HG03280 (cell line): ENCODE results near the gene CAMP.
"Not testable (repeated sequence)": the region's sequence is repeated elsewhere in the genome, so short reads cannot be mapped to it uniquely, and the experiment has no call there.

Experiments
- ATAC-seq: cut with Tn5 transposase; IDR thresholded peaks from one replicate; pipeline ENCODE4 v1.9.1; 2021; ENCODE audit warnings: mild to moderate bottlenecking, moderate library complexity; ENCODE audit not compliant: unreplicated experiment

The CAMP gene

DNA sequence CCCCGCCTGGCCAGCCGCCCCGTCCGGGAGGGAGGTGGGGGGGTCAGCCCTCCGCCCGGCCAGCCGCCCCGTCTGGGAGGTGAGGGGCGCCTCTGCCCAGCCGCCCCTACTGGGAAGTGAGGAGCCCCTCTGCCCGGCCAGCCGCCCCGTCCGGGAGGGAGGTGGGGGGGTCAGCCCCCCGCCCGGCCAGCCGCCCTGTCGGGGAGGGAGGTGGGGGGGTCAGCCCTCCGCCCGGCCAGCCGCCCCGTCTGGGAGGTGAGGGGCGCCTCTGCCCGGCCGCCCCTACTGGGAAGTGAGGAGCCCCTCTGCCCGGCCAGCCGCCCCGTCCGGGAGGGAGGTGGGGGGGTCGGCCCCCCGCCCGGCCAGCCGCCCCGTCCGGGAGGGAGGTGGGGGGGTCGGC lies 11.5 kb upstream of the CAMP start:
- not testable (repeated sequence) for ATAC-seq

DNA sequence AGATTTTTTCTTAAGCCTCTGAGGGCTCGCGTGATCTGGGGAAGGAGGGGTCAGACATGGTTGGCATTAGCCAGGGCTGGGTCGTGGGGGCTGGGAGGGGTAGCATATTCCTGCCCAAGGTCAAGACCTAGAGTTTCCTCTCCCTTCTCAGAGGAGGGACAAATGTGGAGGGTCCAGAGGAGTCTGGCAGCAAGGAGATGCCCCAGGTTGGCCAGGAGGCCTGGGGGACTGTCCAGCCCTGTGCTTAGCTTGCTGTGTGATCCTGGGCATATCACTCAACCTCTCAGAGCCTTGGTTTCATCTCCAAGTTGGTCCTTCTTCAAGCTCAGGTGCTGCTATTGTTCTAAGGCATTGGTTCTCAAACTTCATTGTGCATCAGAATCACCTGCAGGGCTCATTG lies 9.1 kb upstream of the CAMP start:
- no peak for ATAC-seq

DNA sequence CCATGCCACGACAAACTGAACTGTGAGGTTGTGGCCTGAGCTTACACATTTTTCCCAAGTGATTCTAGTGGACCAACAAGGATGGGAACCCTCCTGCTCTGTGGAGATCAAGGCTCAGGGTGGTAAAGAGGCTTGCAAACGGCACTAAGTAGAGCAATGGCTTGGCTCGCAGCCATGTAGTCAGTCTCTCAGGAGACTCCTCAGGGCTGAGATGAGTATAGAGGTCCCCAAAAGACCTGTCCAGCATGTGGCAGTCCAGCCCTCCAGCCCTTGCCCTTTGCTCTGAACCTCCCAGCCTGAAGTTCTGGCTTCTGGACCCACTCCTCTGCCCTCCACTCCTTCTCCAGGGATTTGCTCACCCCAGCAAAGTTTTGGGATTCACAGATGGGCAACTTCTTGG lies 8.3 kb upstream of the CAMP start:
- no peak for ATAC-seq

DNA sequence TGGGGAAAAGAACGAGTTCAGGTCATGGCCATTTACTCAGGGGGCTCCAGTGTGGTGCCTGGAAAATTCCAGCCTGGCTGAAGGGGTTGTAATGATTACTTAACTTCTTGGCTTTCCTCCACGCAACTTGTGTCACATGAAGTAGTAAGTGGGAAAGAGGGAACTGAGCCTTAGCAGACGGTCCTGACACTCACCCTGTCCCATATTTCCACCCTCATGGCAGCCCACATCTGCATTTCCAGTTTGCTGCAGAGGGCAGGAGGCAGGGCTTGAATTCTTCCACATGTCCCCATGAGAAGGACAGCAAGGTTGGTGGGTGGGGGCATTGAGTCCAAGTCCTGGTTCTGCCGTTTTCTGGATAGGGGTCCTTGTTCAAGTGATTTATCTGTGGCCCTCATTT lies 7.8 kb upstream of the CAMP start:
- no peak for ATAC-seq

DNA sequence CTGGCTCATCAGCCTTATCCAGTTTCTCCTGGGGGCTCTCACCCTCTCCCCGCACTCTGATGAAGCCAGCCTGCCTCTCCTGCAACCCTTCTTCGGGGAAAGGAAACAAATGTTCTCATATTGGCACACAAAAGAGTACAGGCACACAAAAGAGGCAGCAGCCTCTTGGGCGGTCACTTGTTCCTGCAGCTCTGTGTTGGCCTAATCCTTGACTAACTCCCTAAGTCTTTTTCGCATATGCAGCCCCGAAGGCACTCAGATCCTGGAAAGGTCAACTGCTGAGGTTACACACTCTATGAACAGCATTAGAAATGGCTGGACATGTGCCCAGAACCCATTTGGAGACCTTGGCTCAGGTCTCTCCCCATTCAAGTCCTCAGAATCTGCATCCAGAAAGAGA lies 7.4 kb upstream of the CAMP start:
- ATAC-seq: no peak

DNA sequence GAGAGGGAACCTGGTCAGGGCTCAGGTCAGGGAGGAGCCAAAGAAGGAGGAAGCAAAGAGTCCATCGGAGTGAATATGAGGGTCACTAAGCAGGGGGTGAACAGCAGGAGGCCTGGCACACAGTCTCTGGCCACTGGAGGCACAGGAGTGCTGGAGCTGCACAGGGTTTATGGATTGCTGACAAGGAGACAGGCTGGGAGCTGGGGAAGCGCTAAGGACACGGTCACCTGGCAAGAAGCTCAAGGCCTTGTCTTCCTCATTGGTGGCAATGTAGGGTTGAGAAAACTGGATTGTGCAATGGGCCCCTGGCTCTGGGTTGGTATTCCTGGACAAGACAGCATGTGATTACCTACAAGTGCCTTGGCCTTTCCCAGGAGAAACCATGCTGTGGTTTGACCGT lies 5.8 kb upstream of the CAMP start:
- ATAC-seq: no peak

DNA sequence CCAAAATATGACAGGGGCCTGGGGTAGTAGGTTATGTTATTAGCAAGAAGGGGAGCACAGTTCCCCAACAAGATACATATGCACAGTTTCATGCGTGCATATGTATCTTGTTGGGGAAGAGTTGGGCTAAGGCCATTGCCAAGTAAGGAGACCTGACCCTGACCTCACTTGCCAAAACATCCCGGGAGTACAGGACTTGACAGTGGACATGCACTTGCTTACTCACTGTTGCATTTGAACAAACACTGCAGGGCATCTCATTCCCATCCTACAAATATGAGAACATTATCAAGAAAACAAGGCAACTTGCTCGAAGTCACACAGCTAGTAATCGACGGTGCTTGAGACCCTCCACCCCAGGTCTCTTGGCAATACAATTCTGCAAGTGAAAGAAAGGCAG lies 4.8 kb upstream of the CAMP start:
- no peak for ATAC-seq

DNA sequence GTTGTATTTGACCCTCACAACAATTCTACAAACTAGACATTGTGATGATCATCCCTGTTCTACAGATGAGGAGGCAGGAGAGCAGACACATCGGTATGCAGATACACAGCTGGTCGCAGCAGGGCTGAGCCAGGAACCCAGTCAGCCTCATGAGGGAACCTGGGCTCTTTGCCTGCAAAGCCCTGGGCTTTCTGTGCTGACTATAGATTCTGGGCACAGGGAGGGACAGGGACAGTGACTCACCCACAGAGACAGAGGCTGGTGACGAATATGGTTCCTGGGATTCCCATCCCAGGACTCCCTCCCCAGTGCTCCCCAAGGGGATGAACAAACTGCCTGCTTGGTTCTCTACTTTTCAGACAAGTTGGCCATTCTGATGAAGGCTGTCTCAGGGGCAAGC lies 3.8 kb upstream of the CAMP start:
- ATAC-seq: no peak

DNA sequence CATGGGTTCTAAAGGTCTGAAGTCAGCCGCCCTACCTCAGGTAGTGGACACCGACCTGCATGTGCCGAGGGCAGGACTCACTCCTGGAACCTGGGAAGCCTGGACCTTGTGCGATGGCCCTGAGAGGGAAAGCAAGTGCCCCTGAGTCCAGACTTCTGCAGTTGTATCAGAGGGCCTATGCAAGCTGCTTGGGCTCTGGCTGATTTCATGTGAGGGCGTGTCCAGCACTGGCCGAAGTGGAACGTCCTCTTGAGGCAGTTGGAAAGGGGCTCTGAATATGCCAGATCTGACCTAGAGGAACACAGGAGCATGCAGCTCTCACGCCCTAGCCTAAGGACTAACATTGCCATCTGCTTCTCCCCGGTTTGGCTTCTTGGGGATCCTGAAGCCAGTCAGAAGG lies 2.5 kb upstream of the CAMP start:
- no peak for ATAC-seq

DNA sequence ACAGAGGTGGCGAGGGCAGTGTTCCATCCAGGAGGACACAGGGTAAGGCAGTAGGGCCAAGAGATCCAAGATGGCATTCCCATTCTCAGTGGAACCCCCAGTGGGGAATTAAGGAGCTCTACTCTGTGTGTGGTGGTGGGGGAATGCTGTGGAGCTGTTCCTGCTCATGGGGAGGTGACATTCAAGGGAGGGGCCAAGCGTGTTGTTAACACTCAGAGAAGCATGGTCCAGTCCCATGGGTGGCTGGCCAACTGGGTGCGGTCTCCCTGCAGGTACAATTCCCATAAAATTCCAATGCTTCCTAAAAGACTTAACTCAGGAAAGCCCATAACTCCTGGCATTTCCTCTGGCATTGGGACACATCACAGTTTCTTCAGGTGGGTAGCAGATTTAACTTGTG lies 2.3 kb downstream of the CAMP start:
- no peak for ATAC-seq

DNA sequence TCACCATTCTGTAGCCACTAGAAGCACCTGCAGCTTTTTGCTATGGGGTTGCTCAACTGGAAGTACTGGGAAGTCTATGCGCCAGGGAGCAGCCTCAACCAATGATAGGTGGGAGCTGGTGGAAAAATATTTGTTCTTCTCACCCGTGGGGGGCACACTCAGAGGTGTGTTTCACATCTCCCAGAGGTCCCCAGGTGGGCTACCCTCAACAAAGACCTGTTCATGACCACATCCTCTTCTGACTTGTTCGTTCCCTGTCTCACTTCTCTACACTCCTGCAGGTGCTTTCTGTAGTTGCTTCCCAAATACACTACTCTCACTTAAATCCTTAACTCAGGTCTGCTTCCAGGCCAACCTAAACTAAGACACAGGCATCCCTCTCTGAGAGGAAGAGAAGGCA lies 3.6 kb downstream of the CAMP start:
- no peak for ATAC-seq

DNA sequence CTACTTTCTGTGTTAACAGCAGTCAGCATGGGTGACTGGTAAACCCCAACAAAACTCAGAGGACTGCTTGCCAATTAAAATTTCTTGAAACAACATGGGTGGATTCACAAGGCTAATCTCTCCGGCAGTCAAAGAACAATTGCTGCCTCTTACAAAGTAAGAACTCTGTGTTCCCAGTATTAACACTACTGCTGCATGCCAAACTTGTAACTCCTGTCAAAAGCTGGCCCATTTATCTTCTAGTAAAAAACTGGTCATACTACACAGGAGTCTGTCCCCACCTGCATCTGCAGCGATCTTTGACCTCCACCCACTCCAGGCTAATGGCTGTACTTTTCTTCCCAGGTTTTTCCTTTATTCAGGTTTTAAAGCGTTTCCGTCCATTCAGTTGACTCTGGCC lies 8.9 kb downstream of the CAMP start:
- no peak for ATAC-seq

DNA sequence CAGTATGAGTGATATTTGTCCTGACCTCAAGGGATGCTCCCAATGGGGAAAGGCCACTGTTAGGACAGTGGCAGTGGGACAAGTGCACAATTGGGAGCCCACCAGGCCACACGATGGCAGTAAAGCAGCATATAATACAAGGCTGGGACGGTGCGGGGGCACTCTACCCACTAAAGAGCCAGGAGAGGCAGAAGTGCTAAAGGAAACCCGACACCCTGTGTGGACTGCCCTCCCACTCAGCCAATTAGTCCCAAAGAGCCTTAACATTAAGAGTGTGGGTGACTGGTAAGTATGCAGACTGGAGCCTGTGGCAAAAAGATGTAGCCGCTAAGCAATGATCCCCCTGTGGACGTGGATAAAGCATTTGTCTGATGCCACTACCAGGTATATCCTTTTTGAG lies 9.4 kb downstream of the CAMP start:
- peak; percentile 60 for ATAC-seq

DNA sequence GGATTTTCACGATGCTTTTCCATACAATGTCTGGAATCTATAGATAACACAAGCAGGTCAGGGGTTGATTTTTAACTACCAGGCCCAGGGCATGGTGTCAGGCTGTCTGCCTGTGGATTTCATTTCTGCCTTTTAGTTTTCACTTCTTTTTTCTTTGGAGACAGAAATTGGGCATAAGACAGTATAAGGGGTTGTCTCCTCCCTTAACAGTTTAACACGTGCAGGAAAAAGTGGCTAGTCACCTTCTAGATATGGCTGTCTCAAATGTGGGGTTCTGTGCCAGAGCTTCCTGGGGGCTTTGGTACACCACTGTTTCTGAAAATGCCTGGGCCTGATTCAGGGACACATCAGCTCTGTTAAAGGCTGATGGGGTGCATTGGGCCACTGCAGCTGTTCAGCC lies 10.2 kb downstream of the CAMP start:
- no peak for ATAC-seq

DNA sequence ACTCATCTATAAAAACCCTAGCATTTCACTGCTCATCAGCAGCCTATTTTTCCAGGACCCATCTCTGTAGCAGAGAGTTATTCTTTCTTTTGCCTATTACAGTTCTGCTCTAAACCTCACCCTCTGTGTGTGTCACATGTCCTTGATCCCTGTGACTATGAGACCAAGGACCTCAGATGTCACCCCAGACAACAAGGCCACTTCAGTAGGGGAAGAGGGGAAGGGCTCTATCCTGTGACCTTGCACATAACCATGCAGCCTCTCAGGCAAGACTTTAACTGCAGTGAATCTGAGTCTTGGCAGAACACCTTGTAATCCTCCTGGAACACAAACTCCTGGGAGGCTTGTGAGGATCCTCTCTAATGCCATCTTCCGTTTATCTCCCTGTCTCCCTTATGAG lies 13.2 kb downstream of the CAMP start:
- no peak for ATAC-seq

DNA sequence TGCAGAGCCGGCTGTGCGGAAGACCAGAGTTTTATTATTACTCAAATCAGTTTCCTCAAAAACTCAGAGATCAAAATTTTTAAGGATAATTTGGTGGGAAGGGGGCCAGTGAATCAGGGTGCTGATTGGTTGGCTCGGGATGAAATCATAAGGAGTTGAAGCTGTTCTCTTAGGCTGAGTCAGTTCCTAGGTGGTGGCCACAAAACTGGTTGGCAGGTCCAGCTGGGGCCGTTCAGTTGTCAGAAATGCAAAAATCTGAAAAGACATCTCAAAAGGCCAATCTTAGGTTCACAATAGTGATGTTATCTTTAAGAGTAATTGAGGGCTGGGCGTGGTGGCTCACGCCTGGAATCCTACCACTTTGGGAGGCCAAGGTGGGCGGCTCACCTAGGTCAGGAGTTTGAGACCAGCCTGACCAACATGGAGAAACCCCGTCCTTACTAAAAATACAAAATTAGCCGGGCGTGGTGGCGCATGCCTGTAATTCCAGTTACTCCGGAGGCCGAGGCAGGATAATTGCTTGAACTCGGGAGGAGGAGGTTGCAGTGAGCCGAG lies 15.3 kb downstream of the CAMP start:
- ATAC-seq: no peak

DNA sequence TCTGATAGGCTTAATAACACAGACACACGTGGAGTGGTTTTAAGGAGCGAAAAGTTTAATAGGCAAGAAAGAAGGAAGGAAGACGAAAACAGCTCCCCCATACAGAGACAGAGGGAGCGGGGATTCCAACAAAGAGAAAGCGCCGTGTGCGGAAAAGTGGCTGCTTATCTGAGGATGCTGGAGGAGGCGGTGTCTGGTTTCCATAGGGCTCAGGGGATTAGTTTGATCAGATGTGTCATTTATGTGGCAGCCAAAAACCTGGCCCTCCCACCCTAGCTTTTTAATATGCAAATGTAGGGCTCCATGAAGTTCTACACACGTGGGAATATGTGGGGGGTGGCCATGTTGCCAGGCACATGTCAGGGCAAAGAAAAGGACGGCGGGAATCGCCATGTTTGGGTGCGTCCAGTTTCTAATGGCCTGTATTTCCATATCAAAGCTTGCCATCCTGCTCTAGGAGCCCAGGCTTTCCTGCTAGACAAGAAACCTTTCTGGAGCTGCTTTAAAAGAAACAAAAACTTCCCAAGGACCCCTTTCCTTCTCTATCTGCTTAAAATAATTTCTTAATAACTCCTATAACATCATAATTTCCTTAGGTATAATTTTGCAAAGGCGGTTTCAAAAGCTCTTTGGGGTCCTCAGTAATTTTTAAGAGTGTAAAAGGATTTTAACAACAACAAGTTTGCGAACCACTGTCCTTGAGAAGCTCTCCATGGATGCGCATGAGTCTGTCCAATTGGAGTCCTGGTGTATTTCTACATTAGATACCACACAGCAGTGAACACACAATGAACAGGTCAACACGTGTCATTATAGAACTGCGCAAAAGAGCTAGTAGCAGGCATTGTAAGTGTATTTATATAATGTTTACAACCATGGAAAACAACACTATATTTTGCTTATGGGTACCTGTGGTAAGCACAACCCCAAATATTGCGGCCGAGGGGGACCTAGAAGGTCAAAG lies 17.0 kb downstream of the CAMP start:
- peak; percentile 6 for ATAC-seq

DNA sequence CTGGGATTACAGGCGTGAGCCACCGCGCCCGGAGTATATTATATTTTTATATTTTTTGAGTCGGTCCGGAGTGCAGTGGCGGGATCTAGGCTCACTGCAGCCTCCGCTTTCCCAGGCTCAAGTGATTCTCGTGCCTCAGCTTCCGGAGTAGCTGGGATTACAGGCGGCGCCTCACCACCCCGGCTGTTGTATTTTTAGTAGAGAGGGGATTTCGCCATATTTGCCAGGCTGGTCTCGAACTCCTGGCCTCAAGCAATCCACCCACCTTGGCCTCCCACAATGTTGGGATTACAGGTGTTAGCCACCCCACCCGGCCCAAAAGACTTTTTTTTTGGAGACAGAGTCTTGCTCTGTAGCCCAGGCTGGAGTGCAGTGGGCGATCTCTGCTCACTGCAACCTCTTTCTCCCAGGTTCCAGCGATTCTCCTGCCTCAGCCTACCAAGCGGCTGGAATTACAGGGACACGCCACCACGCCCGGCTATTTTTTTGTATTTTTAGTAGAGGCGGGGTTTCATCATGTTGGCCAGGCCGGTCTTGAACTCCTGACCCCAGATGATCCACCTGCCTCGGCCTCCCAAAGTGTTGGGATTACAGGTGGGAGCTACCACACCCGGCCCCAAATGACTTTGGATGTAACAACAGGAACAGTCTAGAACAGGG lies 18.6 kb downstream of the CAMP start:
- ATAC-seq: no peak

DNA sequence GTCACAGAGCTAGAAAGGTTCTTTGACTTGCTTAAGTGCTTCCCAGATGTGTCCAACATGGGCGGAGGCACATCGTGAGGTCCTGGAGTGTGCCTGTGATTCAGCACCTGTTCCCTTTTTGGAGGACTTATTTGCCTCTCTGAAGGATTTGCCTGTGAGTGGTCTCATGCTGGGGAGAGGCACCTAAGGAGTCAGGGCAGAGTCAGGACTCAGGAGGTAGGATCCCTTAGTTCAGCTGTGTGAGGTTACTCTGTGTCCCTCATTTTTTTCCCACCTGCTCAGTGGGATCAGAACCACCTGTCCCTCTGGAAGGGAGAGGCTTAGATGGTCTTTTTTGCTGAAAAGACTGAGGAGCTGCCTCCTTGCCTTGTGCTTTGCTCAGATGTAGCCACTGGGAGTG lies 20.6 kb downstream of the CAMP start:
- no peak for ATAC-seq

DNA sequence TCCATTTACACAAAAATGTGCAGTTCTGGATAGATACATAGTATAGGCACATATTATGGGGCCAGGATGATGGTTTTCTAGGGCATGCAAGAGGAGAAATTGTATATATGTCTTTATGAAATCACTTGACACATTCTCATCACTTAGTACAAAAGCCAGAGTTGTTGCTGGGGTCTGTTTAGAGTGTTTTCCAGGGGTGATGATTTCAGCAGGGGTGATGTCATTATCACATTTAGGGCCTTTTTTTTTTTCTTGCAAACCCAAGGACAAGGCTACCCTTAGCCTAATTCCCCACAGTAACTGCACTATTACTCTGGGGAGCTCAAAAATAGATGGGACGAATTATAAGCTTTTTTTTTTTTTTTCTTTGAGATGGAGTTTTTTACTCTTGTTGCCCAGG lies 21.2 kb downstream of the CAMP start:
- ATAC-seq: no peak

DNA sequence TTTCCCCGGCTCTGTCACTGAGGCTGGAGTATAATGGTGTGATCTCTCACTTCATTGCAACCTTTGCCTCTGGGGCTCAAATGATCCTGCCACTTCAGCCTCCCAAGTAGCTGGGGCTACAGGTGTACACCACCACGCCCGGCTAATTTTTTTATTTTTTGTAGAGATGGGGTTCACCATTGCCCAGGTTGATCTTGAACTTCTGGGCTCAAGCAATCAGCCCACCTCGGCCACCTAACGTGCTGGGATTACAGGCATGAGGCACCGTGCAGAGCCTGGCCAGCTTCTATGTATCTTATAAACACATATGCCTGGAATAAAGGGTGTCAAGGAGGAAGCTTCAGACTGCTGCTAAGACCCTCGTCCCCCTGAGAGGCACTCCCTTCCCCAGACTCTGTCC lies 21.8 kb downstream of the CAMP start:
- ATAC-seq: no peak

DNA sequence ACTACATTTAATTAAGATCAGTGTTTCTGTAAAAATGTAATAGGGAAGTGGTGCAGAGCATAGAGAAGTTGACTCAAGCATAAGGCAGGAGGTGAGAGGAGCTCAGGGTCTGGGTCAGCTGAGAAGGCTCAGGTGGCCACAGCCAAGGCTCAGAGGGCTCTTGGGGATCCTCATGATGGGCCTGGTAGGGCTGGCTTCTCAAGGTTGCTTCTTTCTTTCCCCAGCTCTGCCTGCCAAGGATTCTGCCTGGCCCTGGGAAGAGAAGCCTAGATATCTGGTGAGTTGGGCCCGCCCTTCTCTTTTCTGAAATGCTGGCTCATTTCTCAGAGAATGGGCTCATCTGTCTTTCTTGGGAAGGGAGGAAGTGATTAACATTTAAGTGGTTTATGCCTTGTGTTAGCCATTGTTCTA lies 24.1 kb downstream of the CAMP start:
- no peak for ATAC-seq
